ENCODE measurements around the gene RRP9.

GRCh38 chr3:51960386-51960785 lies 18.7 kb upstream of the RRP9 start:
- TF ChIP-seq EZH2 (IDR thresholded peaks at IDR 0.05) (no peak), POLR2AphosphoS5 (IDR thresholded peaks at IDR 0.05; ENCODE audit: borderline replicate concordance, low read depth, low read length) (no peak)

All from SK-N-MC (cell line).